ENCODE measurements around the gene AP2S1.

The AP2S1 gene

DNA sequence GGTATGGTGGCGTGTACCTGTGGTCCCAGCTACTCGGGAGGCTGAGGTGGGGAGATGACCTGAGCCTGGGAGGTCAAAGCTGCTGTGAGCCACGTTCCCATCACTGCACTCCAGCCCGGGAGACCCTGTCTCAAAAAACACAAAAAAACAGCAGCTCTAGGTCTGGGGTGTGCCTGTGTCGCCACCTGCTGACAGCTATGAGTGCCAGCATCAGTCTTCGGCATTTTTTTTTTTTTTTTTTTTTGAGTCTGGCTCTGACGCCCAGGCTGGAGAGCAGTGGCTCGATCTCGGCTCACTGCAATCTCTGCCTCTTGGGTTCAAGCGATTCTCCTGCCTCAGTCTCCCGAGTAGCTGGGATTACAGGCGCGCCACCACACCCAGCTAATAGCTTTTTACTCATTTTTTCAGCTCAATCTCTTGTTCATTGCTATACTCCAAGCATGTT lies 10.1 kb downstream of the AP2S1 start:
- no peak for TF ChIP-seq EZH2phosphoT487 (IDR thresholded peaks at IDR 0.05; ENCODE audit: low read depth)
- TF ChIP-seq CTCF (IDR thresholded peaks at IDR 0.05; ENCODE audit: low read depth, low read length) = peak; percentile 87
- H3K36me3 ChIP-seq (replicated peaks; ENCODE audit: low read depth, low read length) = peaks cover 15% of the 10 kb centered on the region
- no peaks in the 10 kb centered on the region for H3K79me2 ChIP-seq (ENCODE audit: low read length)
- H2AFZ ChIP-seq (ENCODE audit: low read depth, low read length) = no peak overlapping the region
- H4K20me1 ChIP-seq (ENCODE audit: insufficient read depth, low read length) = peaks cover 3% of the 10 kb centered on the region; the same call in 1 of the 2 replicates
- H3K27ac ChIP-seq (ENCODE audit: low read length) = no peak overlapping the region
- peaks cover under 1% of the 10 kb centered on the region; the same call in 1 of the 2 replicates for H3K4me1 ChIP-seq (ENCODE audit: low read length)
- H3K4me3 ChIP-seq (ENCODE audit: low read length) = no peak overlapping the region
- H3K4me2 ChIP-seq (ENCODE audit: low read length) = no peak overlapping the region
- no peaks in the 10 kb centered on the region for H3K27me3 ChIP-seq (ENCODE audit: low read depth, low read length)
- no peak overlapping the region for H3K9ac ChIP-seq (ENCODE audit: low read length)
- H3K9me3 ChIP-seq (ENCODE audit: insufficient read depth, low read length) = no peaks in the 10 kb centered on the region

DNA sequence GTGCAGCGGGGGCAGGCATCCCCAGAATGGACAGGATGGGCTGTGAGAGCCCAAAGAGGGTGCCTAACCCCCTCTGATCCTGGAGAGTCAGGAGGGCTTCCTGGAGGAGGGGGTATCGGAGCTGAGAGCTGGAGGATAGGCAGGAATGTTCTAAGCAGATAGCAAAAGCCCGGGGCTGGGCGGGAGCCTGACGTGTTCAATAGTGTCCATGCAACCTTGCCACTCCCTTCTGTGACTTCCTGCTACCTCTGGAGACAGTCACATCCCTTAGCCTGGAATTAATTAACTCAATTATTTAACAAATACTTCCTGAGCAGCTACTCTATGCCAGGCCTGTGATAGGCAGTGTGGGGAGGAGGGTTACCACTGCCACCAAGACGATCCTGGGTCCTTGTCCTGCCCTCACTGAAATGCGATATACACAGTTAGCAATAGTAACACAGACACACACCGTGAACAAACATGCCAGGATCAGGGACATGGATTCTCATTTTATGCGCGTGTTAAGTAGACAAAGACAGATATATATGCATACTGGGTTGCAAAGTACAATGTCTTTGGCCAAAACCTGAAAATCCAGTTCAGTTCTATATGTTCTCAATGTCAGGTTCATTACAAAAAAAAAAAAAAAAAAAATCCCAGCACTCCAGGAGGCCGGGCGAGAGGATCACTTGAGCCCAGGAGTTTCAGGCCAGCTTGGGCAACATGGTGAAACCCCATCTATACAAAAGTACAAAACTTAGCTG lies 10.7 kb downstream of the AP2S1 start:
- H3K79me2 ChIP-seq (ENCODE audit: low read length) = no peaks in the 10 kb centered on the region
- H3K9ac ChIP-seq (ENCODE audit: low read length) = no peak overlapping the region
- H3K27ac ChIP-seq (ENCODE audit: low read length) = no peak overlapping the region
- H3K36me3 ChIP-seq (replicated peaks; ENCODE audit: low read depth, low read length) = peaks cover 15% of the 10 kb centered on the region
- no peaks in the 10 kb centered on the region for H3K27me3 ChIP-seq (ENCODE audit: low read depth, low read length)
- H3K4me1 ChIP-seq (ENCODE audit: low read length) = no peaks in the 10 kb centered on the region
- TF ChIP-seq EZH2phosphoT487 (IDR thresholded peaks at IDR 0.05; ENCODE audit: low read depth) = no peak
- no peak for TF ChIP-seq CTCF (IDR thresholded peaks at IDR 0.05; ENCODE audit: low read depth, low read length)
- H3K4me2 ChIP-seq (ENCODE audit: low read length) = no peak overlapping the region
- peaks cover 3% of the 10 kb centered on the region; the same call in 1 of the 2 replicates for H4K20me1 ChIP-seq (ENCODE audit: insufficient read depth, low read length)
- no peak overlapping the region for H3K4me3 ChIP-seq (ENCODE audit: low read length)
- no peak overlapping the region for H2AFZ ChIP-seq (ENCODE audit: low read depth, low read length)
- no peaks in the 10 kb centered on the region for H3K9me3 ChIP-seq (ENCODE audit: insufficient read depth, low read length)

GRCh38 chr19:46838160-46838559 lies 12.5 kb downstream of the AP2S1 start:
- H3K9ac ChIP-seq (ENCODE audit: low read length) = no peak overlapping the region
- H3K36me3 ChIP-seq (replicated peaks; ENCODE audit: low read depth, low read length) = peaks cover 15% of the 10 kb centered on the region
- H3K4me1 ChIP-seq (ENCODE audit: low read length) = no peaks in the 10 kb centered on the region
- no peak overlapping the region for H2AFZ ChIP-seq (ENCODE audit: low read depth, low read length)
- H3K4me3 ChIP-seq (ENCODE audit: low read length) = no peak overlapping the region
- no peak overlapping the region for H3K4me2 ChIP-seq (ENCODE audit: low read length)
- no peaks in the 10 kb centered on the region for H3K79me2 ChIP-seq (ENCODE audit: low read length)
- TF ChIP-seq CTCF (IDR thresholded peaks at IDR 0.05; ENCODE audit: low read depth, low read length) (no peak), EZH2phosphoT487 (IDR thresholded peaks at IDR 0.05; ENCODE audit: low read depth) (no peak)
- H3K9me3 ChIP-seq (ENCODE audit: insufficient read depth, low read length) = no peaks in the 10 kb centered on the region
- H4K20me1 ChIP-seq (ENCODE audit: insufficient read depth, low read length) = peaks cover 3% of the 10 kb centered on the region; the same call in 1 of the 2 replicates
- H3K27me3 ChIP-seq (ENCODE audit: low read depth, low read length) = no peaks in the 10 kb centered on the region
- no peak overlapping the region for H3K27ac ChIP-seq (ENCODE audit: low read length)

GRCh38 chr19:46834984-46835383 lies 15.7 kb downstream of the AP2S1 start:
- H2AFZ ChIP-seq (ENCODE audit: low read depth, low read length) = no peak overlapping the region
- no peak for TF ChIP-seq EZH2phosphoT487 (IDR thresholded peaks at IDR 0.05; ENCODE audit: low read depth)
- no peak for TF ChIP-seq CTCF (IDR thresholded peaks at IDR 0.05; ENCODE audit: low read depth, low read length)
- H3K27me3 ChIP-seq (ENCODE audit: low read depth, low read length) = no peaks in the 10 kb centered on the region
- H3K4me3 ChIP-seq (ENCODE audit: low read length) = no peak overlapping the region
- peaks cover 13% of the 10 kb centered on the region for H3K36me3 ChIP-seq (replicated peaks; ENCODE audit: low read depth, low read length)
- no peaks in the 10 kb centered on the region for H3K4me1 ChIP-seq (ENCODE audit: low read length)
- H3K9me3 ChIP-seq (ENCODE audit: insufficient read depth, low read length) = no peaks in the 10 kb centered on the region
- H3K4me2 ChIP-seq (ENCODE audit: low read length) = no peak overlapping the region
- no peaks in the 10 kb centered on the region; the same call in 1 of the 2 replicates for H4K20me1 ChIP-seq (ENCODE audit: insufficient read depth, low read length)
- no peak overlapping the region for H3K9ac ChIP-seq (ENCODE audit: low read length)
- H3K79me2 ChIP-seq (ENCODE audit: low read length) = no peaks in the 10 kb centered on the region
- H3K27ac ChIP-seq (ENCODE audit: low read length) = no peak overlapping the region
